Stimulated activated CD4-positive, alpha-beta T cell treated with anti-CD3 and anti-CD28 coated beads, Interleukin-4, amount 100 ng/mL, for 1 hour (primary cell): ENCODE measurements around the gene MICALL1.

Experiments
- DNase-seq: peaks from one replicate; pipeline ENCODE4 v3.0.0-alpha.2; 2020

MICALL1 gene

DNA sequence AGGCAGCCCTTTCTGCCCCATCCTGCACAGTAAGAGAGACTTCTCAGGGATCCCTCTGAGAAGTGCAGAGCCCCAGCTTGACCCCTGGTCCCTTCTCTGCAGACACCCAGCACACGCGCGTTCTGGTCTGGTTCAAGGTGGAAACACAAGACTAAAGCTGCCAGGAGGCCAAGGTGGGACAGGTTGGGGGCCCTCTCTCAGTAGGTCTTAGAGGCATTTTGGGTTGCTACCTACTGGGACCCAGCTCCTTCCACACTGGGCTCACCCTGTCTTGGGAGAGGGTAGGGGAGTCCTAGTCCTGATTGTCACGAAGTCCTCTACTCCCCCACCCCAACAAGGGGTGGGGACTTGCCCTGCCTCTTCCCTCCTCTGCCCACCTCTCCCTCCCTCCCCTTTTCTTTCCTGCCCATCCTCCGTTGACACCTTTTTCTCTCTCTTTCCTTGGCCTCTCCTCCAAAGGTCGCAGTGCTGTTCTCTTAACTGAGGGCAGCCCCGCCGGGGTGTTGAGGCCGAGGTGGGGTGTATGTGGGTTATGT is 79.0 kb downstream of the MICALL1 start:
- no peak for DNase-seq

DNA sequence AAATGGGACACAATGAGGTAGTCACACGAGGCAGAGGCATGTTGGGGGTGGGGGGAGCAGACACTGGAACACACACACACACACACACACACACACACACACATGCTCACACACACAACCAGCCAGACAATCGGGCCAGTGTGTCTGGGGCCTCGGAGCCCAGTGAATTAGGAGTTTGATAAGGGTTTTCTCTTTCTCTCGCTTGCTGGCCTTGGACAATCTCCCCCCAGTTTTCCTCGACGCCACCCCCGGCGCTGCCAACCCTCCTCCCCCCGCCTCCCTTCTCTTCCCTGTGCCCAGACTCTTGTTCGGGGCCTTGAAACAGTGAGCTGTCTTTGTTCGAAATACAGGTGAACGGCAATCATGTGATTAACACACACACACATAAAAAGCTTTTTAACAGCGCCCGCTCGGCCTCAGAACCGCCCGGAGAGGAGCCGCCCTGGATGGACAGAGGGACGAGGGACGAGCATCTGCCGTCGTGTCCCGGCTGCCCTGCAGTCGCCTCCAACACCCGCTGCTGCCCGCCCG is 79.7 kb downstream of the MICALL1 start:
- DNase-seq: no peak

DNA sequence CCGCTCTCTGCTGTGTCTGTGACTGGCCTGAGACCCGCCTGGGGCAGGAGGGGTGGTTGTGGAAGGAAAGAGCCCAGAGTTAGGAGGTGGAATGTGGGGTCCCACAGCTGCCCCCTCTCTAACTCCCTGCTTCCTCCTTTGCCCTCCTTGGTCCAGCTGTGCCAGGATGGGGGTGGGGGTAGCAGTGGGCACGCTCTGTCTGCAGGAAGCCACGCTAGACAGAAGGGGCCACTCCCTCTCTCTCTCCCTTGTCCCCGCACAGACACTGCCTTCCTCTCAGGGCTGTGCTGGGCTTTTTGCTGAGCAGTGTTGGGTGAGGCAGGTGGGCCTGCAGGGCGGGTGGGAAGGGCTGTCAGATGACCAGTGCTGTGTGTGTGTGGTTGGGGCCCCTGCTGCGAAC is 80.3 kb downstream of the MICALL1 start:
- no peak for DNase-seq

GRCh38 chr22:37989146-37990045 is 83.3 kb downstream of the MICALL1 start:
- no peak for DNase-seq

DNA sequence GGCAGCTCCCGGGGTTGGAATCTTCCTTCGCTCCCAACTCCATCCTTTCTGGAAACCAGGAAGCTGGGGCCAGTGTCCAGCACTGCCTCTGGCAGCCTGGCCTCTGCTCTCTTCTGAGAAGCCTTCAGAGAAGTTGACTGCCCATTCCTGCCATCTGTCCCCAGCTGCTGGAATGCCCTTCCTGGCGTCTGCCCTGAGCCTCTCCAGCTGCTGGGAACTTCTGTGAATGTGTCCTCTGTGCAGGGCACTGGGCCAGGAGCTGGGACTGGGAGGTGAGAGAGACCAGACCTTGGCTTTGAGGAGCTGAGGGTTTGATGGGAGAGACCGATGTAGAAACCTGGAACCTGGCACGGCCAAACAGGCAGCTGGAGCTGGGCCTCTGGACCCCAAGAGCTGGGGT is 84.2 kb downstream of the MICALL1 start:
- no peak for DNase-seq

GRCh38 chr22:37990862-37991261 is 84.8 kb downstream of the MICALL1 start:
- DNase-seq: no peak

DNA sequence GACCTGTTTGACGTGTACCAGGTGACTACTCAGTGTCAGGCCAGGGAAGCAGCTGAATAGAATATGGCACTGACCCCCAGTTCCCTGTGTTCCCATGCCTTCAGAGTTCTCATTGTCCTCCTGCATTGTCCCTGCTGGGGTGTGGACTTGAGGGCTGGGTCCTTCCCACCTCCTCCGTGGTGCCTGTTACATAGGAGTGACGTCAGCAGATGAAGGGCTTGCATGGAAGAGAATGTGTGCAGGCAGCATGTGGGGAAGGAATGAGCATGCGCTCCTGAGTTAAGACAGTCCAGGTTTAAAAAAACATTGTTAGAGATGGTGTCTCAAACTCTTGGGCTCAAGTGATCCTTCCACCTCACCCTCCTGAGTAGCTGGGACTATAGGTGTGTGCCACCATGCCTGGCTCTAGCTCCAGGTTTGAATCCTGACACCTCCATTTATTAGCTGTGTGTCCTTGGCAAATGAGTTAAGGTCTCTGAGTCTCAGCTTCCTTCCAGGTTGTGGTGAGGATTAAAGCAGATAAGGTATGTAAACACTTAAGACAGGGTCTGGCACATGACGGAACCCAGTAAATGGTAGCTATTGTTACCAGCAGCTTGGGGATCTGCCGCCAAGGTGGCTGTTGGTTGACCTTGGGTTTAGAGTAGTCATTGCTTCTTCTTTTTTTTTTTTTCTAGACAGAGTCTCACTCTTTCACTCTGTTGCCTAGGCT is 85.8 kb downstream of the MICALL1 start:
- no peak for DNase-seq
